HG02571 (cell line): ENCODE data around the gene CAPN13.

Experiments
- ATAC-seq: cut with Tn5 transposase; IDR thresholded peaks from one replicate; pipeline ENCODE4 v1.9.1; 2021; ENCODE audit warnings: mild to moderate bottlenecking, moderate library complexity; ENCODE audit not compliant: unreplicated experiment

Gene CAPN13

DNA sequence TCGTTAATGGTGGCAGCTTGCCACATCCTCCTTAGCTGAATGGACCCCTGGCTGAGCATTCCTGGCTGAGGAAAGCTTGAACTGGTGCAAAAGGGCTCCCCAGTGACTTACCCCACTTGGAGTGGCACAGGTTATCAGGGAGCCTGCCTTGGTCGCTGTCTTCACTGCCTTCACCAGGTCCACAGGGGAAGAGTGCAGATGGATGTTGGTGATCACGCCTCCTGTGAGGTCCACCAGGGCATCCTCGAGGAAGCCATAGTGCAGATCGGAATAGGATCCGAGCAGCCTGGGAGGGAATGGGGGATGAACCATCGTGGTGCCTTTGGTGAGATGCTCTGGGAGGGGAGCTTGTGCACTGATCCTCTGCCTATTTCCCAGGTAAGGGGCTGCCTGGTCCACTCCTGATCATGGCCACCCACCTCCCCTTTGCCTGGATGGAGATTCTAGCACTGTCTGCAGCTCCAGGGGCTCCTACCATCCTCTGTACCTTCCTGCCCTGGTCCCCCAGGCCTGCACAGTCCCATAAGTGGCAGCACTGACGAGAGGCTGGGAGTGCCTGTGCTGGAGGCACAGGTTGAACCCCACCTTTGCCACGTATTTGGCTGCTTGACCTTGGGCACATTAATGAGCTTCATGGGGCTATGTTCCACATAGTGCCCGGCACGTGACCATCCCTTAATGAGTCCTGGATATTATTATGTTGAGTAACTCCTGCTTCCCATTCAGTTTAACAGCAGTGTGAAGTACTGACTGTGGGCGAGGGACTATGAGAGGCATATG, 43.0 kb downstream of the CAPN13 start:
- no peak for ATAC-seq

GRCh38 chr2:30763151-30763660, 44.0 kb downstream of the CAPN13 start:
- ATAC-seq, result no peak

DNA sequence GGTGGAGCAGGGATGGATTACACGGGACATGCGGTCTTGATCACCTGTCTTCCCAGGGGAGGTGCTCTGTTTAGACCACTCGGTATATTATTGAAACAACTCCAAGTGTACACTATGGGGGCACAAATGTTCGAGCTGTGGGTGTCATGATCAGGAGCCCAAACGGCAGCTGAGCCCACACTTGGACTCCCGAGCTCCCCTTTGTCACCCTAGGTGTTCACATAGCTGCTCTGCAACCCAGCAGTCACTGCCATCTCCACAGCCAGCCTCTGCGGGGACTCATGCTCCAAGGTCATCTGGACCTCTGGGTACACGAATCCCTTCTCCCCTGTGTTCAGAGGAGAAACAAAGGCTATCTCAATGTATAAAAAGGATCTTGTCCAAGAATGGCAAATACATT, 46.0 kb downstream of the CAPN13 start:
- no peak for ATAC-seq

GRCh38 chr2:30759481-30759880, 47.8 kb downstream of the CAPN13 start:
- no peak for ATAC-seq

- no peak for ATAC-seq
Measured at GRCh38 chr2:30758191-30758651, 49.0 kb downstream of the CAPN13 start.

DNA sequence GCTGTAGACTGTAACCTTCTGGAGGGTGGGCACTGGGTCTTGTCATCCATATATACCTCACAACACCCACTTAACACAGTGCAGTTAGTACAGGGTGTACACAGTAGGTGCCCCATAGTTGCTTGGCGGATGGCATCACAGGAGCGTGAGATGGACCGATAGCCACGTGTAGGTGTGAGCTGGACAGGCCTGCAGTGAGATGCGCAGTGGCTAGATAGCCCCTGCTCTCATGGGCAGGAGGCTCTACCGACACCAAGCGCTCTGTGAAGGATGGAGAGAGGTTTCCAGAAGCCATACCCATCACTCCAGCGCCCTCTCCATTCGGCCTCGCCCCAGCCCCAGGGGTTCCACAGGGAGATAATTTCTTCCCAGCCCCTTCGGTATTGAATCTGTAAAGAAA, 49.5 kb downstream of the CAPN13 start:
- no peak for ATAC-seq

GRCh38 chr2:30756971-30757370, 50.3 kb downstream of the CAPN13 start:
- ATAC-seq, result no peak

- ATAC-seq, result no peak
Measured at GRCh38 chr2:30756051-30756719, 51.1 kb downstream of the CAPN13 start.

DNA sequence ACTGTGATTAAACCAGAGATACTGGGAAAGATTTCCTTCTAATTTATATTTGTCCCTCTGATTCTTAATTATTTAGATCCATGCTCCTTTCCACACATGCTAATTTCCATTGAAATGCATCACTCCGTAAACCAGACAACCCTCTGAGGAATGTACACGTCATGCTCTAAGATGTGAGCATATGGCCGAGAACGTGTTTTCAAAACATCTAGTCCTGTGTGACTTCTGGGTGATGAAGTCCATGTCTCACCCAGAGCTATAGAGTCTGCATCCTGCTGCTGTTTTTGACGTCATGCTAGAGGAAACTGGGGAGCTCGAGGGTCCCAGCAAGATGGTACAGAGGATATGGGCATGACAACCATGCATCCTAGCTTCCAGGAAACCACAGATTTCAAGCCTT, 53.6 kb downstream of the CAPN13 start:
- no peak for ATAC-seq

DNA sequence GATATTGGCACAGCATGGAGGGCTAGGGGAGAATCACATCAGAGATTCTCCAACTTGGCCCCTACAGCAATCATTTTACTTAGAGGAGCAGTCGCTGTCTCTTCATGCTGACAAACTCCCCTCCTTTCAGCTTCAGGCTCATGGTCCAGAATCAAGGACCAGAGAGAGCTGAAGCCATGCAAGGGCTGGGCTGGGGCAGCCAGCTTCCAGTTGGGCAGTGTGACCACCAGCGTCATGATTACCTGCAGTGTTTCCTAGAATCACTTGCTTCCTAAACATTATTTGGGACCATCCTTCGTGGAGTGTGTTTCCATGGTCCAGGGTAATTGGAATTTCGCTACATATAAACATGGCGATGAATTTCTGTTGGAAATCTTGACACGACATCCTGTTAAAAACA, 54.4 kb downstream of the CAPN13 start:
- no peak for ATAC-seq

- ATAC-seq, result no peak
Measured at GRCh38 chr2:30747206-30747605, 60.0 kb downstream of the CAPN13 start.

DNA sequence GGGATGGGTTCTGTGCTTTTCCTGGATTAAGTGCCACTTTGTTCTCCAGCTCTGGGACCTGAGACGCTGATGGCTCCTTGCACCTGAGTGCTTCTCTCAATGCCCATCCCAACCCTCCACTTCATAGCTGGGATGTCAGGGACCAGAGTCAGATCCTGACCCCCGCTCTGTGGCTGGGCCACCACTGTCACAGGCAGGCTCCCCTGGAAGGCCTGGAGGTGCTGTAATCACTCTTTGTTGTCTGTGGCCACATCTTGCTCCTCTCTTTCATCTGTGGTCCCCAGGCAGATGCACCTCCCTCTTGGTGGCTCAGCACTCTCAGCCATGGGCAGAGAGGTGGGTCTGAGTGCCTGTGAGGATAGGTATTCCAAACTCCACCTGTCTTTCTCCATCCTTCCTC, 62.4 kb downstream of the CAPN13 start:
- no peak for ATAC-seq

DNA sequence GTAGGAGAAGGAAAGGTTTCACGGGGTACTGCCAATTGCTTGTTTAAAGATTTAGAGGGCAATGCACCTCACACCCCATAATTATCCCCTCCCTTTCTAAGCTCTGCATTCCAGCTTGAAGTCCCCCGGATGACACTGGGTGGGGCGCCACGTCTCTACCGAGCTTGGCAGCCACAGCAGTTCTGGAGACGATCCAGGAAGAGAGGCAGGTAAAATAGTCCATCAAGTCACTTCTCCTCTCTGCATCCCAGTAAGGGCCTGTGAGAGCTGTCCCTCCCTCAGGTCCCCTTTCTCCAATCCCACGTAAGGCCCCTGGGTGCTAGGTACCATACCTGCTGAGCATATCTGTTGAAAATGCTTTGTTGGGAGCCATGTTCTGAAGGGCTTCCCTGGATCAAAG, 65.7 kb downstream of the CAPN13 start:
- ATAC-seq, result no peak

- no peak for ATAC-seq
Measured at GRCh38 chr2:30738141-30738911, 68.9 kb downstream of the CAPN13 start.

- ATAC-seq, result no peak
Measured at GRCh38 chr2:30737326-30737610, 70.0 kb downstream of the CAPN13 start.

DNA sequence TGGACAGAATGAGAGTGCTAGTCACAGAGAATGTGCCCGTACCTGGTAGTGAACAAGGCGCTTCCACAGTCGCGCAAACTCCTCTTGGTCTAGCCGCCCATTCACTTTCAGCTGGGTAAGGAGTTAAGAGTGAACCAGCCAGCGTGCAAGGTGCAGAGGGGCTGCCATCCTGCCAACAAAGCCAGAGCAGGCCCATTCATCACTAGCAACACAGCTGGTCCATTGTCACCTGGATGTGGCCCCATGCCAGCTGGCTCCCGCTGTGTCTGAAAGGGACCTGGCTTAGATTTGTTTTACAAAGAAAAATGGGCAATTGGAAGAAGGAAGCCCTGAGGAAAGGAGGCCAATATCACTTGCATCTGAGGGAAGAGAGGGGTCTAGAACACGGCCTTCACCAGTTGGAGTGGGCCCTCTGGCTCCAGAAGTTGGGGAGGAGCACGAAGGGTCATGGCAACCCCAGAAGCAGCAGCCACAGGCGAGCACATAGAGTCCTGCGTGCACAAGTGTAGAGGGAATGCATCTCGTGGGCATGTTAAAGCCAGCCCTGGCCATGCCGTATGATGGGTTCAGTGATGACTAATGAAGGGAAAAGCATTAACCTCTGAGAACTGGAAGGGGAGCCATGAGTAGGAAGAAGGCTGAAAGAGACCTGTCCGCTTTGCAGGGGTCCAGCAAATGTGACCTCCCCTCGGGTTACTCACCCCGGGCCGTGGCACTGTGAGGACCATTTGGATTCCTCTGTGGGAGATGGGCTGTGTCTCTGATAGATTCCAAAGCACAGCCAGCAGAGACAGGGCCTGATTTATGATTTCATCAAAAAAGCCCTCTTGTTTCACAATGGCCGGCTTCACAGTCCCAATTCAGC, 70.6 kb downstream of the CAPN13 start:
- ATAC-seq, result no peak

DNA sequence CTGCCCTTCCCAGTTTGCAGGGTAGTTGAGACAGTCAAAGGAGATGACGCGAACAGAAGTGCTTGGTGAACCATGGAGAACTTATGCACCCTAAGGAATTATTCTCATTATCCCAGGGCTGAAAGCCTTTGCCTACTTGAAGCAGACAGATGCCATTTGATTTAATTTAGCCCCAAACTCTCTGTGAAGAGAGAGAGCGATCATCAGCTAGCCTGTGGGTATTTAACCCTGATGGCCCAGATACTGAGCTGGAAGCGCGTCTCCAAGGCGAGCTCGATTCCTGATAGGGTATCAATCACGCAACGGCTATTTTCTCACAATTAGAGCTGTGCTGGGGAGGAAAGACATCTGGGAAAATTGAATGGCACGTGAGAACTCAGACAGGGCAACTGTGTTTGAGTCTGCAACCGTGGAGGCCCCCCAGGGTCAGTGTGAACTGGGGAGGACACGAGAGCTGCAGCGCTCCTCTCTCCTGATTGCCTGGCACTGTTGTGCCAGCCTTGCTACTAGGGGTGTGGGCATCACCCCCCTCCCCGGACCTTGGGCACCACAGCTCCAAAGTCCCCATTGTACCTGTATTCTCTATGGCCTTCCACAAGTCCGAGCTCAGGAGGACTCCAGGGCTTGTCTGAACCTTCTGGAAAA, 73.2 kb downstream of the CAPN13 start:
- ATAC-seq, result no peak

DNA sequence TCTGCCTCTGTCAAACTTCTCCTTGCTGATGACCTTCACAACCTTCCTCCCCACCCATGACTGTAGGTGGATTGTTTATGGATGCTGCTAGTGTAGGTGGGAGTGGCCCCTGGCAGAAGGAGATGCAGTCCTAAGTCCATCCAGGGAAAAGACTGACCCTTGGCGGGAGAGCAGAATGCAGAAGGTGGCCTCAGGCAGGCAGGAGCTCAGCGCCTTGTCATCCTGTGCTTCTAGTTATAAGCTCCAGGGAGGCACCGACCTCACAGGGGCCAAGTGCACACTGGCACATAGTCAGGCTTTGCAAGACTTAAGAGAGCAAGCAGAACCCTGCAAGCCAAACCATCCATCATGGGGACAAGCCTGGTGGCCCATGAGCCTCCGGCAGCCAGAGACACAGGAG, 74.4 kb downstream of the CAPN13 start:
- ATAC-seq, result no peak

GRCh38 chr2:30732376-30732775, 74.9 kb downstream of the CAPN13 start:
- ATAC-seq, result no peak

DNA sequence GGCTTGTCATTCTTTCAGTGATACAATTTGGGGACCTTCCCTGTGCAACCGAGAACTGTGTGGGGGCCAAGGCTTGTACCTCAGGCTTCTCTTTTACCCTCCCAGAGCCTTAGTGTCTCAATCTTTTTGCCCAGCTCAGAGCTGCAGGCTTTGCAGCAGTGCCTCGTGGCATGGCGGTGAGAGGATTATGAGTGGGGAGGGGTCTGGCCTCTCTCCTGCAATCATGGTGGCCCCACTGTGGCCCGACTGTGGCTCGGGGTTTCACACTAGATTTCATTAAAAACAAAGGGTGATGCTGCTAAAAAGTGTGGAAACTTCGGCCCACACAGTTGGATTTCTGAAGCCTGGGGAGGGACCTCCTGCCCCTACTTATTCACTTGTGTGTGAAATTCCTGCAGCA, 75.5 kb downstream of the CAPN13 start:
- no peak for ATAC-seq
